Astrocyte (in vitro differentiated cells and primary cell): Measurements from ENCODE around the gene COL26A1. TPM values are rescaled to one million over a fixed set of nuclear protein-coding genes. Genes with fewer than 3 reads are reported as not detected.

ENCODE experiments used
- DNase-seq: peaks from one replicate; pipeline ENCODE4 v3.0.0-alpha.2; 2010; ENCODE audit warnings: low read depth
- FAIRE-seq: peaks from 2 replicates; lab custom pipeline; 2011; peaks lifted over from hg19 to GRCh38; lab: Jason Lieb, UNC
- H2AFZ ChIP-seq: 2 replicates; pipeline ENCODE4 v1.6.0; 2012; ENCODE audit warnings: low read depth, low read length, inconsistent platforms
- H3K27ac ChIP-seq: 2 replicates; pipeline ENCODE4 v1.5.1; 2011; ENCODE audit warnings: low read depth, low read length, inconsistent platforms
- H3K27me3 ChIP-seq: 2 replicates; pipeline ENCODE4 v1.6.0; 2011; ENCODE audit warnings: low read length, inconsistent platforms; ENCODE audit not compliant: insufficient read depth
- H3K36me3 ChIP-seq: 2 replicates; pipeline ENCODE4 v1.5.1; 2011; ENCODE audit warnings: low read length, inconsistent platforms; ENCODE audit not compliant: insufficient read depth
- H3K4me1 ChIP-seq: 2 replicates; pipeline ENCODE4 v1.5.1; 2011; ENCODE audit warnings: low read length, inconsistent platforms; ENCODE audit not compliant: insufficient read depth
- H3K4me2 ChIP-seq: 2 replicates; pipeline ENCODE4 v1.6.0; 2012; ENCODE audit warnings: low read length, inconsistent platforms
- H3K4me3 ChIP-seq: 2 replicates; pipeline ENCODE4 v1.5.1; 2011; ENCODE audit warnings: low read depth, mild to moderate bottlenecking, low read length, inconsistent platforms; ENCODE audit not compliant: insufficient read depth
- H3K79me2 ChIP-seq: 2 replicates; pipeline ENCODE4 v1.6.0; 2012; ENCODE audit warnings: mild to moderate bottlenecking, low read length, inconsistent platforms; ENCODE audit not compliant: insufficient read depth
- H3K9ac ChIP-seq: 2 replicates; pipeline ENCODE4 v1.6.0; 2012; ENCODE audit warnings: mild to moderate bottlenecking, low read length, inconsistent platforms
- H3K9me3 ChIP-seq: 2 replicates; pipeline ENCODE4 v1.5.1; 2012; ENCODE audit warnings: low read depth, mild to moderate bottlenecking, low read length, inconsistent platforms; ENCODE audit not compliant: insufficient read depth
- H4K20me1 ChIP-seq: 2 replicates; pipeline ENCODE4 v1.6.0; 2012; ENCODE audit warnings: low read length, inconsistent platforms; ENCODE audit not compliant: insufficient read depth
- H3K27ac Mint-ChIP-seq: one replicate; pipeline ENCODE4 v1.8.0; 2021; ENCODE audit warnings: mild to moderate bottlenecking, mixed read lengths; ENCODE audit not compliant: unreplicated experiment
- H3K27me3 Mint-ChIP-seq: one replicate; pipeline ENCODE4 v1.8.0; 2021; ENCODE audit warnings: low read depth, mixed read lengths; ENCODE audit not compliant: unreplicated experiment
- H3K36me3 Mint-ChIP-seq: one replicate; pipeline ENCODE4 v1.8.0; 2021; ENCODE audit warnings: low read depth, mixed read lengths; ENCODE audit not compliant: unreplicated experiment
- H3K4me1 Mint-ChIP-seq: one replicate; pipeline ENCODE4 v1.8.0; 2021; ENCODE audit warnings: low read depth, mixed read lengths; ENCODE audit not compliant: unreplicated experiment
- H3K4me3 Mint-ChIP-seq: one replicate; pipeline ENCODE4 v1.8.0; 2021; ENCODE audit warnings: mild to moderate bottlenecking, moderate library complexity, mixed read lengths; ENCODE audit not compliant: unreplicated experiment
- H3K9me3 Mint-ChIP-seq: one replicate; pipeline ENCODE4 v1.8.0; 2021; ENCODE audit warnings: mild to moderate bottlenecking, mixed read lengths; ENCODE audit not compliant: unreplicated experiment
- EZH2 ChIP-seq: IDR thresholded peaks from 2 replicates; pipeline ENCODE4 v1.6.1; 2012; ENCODE audit warnings: mild to moderate bottlenecking, low read length, inconsistent platforms; ENCODE audit not compliant: insufficient read depth
- total RNA-seq: library from RNA; stranded (reverse); gene quantifications from 2 replicates; pipeline ENCODE4 v1.2.1, GENCODE V29; 2021
- TF ChIP-seq, protein P1 (sequence below): IDR thresholded peaks from 2 replicates; pipeline ENCODE4 v1.5.1; 2011; ENCODE audit warnings: low read depth, mild to moderate bottlenecking, inconsistent platforms, low read length, moderate library complexity; ENCODE audit not compliant: insufficient read depth

The COL26A1 gene
- total RNA-seq, 1 donor from 2014 or later = 7.1 TPM

DNA sequence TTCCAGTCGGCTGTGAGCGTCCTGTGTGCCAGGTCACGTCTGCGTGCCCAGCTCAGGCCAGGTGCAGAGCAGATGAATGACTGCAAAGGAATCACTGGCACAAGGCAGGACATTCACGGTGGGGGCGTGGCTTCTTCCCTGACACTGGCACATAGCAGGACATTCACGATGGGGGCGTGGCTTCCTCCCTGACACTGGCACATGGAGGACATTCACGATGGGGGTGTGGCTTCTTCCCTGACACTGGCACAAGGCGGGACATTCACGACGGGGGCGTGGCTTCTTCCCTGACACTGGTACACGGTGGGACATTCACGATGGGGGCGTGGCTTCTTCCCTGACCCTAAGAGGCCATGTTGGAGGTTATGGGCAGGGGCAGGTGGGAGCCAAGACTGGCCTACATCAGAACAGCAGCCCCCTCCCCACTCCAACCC is 202.1 kb downstream of the COL26A1 start:
- peaks cover 11% of the 10 kb centered on the region for H3K9me3 Mint-ChIP-seq
- DNase-seq = no peak
- no peak overlapping the region for H2AFZ ChIP-seq
- FAIRE-seq = no peak
- no peak overlapping the region for H3K4me3 ChIP-seq
- no peaks in the 10 kb centered on the region for H3K36me3 ChIP-seq
- peaks cover 45% of the 10 kb centered on the region for H3K27me3 Mint-ChIP-seq
- H3K4me1 Mint-ChIP-seq = no peaks in the 10 kb centered on the region
- H3K4me3 Mint-ChIP-seq = no peak overlapping the region
- H4K20me1 ChIP-seq = no peaks in the 10 kb centered on the region
- no peak overlapping the region for H3K9ac ChIP-seq
- H3K4me2 ChIP-seq = no peak overlapping the region
- no peaks in the 10 kb centered on the region for H3K79me2 ChIP-seq
- H3K27me3 ChIP-seq = peaks cover 27% of the 10 kb centered on the region
- H3K9me3 ChIP-seq = peaks cover 4% of the 10 kb centered on the region
- no peak overlapping the region for H3K27ac ChIP-seq
- H3K36me3 Mint-ChIP-seq = no peaks in the 10 kb centered on the region
- TF ChIP-seq, protein P1, sequence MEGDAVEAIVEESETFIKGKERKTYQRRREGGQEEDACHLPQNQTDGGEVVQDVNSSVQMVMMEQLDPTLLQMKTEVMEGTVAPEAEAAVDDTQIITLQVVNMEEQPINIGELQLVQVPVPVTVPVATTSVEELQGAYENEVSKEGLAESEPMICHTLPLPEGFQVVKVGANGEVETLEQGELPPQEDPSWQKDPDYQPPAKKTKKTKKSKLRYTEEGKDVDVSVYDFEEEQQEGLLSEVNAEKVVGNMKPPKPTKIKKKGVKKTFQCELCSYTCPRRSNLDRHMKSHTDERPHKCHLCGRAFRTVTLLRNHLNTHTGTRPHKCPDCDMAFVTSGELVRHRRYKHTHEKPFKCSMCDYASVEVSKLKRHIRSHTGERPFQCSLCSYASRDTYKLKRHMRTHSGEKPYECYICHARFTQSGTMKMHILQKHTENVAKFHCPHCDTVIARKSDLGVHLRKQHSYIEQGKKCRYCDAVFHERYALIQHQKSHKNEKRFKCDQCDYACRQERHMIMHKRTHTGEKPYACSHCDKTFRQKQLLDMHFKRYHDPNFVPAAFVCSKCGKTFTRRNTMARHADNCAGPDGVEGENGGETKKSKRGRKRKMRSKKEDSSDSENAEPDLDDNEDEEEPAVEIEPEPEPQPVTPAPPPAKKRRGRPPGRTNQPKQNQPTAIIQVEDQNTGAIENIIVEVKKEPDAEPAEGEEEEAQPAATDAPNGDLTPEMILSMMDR = no peak
- TF ChIP-seq EZH2 = no peak
- H3K27ac Mint-ChIP-seq = no peak overlapping the region
- H3K4me1 ChIP-seq = no peaks in the 10 kb centered on the region

DNA sequence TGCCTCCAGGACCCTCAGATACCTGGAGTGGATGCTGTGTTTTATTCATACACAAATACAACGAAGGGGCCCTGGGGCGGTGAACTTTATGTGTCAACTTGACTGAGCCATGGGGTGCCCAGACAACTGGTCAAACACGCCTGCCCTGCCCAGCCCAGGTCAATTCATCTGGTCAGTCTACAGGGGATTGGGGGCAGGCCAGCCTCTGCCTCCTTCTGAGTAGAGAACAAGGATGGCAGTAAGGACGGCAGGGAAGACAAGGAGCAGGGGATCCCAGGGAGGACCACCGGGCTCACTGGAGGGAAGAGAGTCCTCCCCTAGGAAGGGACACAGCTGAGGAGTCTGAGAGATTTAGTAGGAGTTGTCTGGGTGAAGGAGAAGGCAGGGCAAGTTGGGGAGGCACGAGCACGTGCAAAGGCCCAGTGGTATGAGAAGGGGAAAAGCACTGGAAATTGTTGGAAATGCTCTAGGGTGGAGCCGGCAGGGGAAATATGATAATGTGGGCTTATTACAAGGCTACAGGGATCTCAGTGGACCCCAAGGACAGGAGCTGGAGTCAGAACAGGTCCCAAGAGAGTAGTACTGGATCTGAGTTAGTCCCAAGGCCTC is 203.0 kb downstream of the COL26A1 start:
- Mint-ChIP-seq H3K27me3 (peaks cover 35% of the 10 kb centered on the region), H3K4me3 (no peak overlapping the region), H3K36me3 (no peaks in the 10 kb centered on the region), H3K27ac (no peak overlapping the region), H3K4me1 (no peaks in the 10 kb centered on the region), H3K9me3 (peaks cover 12% of the 10 kb centered on the region)
- no peak overlapping the region for H3K4me3 ChIP-seq
- DNase-seq (no peak), FAIRE-seq (no peak)
- H2AFZ ChIP-seq = no peak overlapping the region
- H3K27me3 ChIP-seq = peaks cover 25% of the 10 kb centered on the region
- H4K20me1 ChIP-seq = no peaks in the 10 kb centered on the region
- no peak overlapping the region for H3K9ac ChIP-seq
- H3K36me3 ChIP-seq = no peaks in the 10 kb centered on the region
- H3K27ac ChIP-seq = no peak overlapping the region
- H3K4me1 ChIP-seq = no peaks in the 10 kb centered on the region
- peaks cover 4% of the 10 kb centered on the region for H3K9me3 ChIP-seq
- no peak for TF ChIP-seq EZH2
- TF ChIP-seq, protein P1 = no peak
- H3K4me2 ChIP-seq = no peak overlapping the region
- no peaks in the 10 kb centered on the region for H3K79me2 ChIP-seq

DNA sequence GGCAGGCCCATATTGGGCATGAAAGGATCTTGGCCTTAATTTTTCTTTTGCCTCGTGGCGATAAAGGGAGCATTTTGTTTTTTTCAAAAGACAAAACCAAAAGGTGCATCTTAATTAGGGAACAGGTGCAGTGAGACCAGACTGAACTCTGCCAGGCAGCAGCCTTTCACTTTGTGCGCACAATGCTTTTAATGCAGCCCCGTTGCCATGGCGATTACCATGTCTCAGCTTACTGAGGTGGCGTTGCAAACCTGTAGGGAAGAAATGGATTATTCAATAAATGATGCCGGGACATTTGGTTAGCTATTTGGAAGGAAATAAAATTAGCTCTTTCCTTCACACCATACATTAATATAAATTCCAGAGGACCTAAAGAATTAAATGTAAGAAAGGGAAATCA is 204.6 kb downstream of the COL26A1 start:
- no peak overlapping the region for H2AFZ ChIP-seq
- FAIRE-seq = no peak
- peaks cover 28% of the 10 kb centered on the region for H3K27me3 Mint-ChIP-seq

More for the DNA sequence above, 204.6 kb downstream of the COL26A1 start:
- H3K4me3 Mint-ChIP-seq = no peak overlapping the region
- H3K9ac ChIP-seq = no peak overlapping the region
- H3K27ac ChIP-seq = no peak overlapping the region
- H3K4me1 ChIP-seq = no peaks in the 10 kb centered on the region
- H3K79me2 ChIP-seq = no peaks in the 10 kb centered on the region
- no peaks in the 10 kb centered on the region for H3K36me3 ChIP-seq
- DNase-seq = no peak
- H3K36me3 Mint-ChIP-seq = no peaks in the 10 kb centered on the region
- no peaks in the 10 kb centered on the region for H4K20me1 ChIP-seq
- TF ChIP-seq, protein P1 = no peak
- TF ChIP-seq EZH2 = no peak
- no peaks in the 10 kb centered on the region for H3K4me1 Mint-ChIP-seq
- H3K4me2 ChIP-seq = no peak overlapping the region
- H3K27ac Mint-ChIP-seq = no peak overlapping the region
- peaks cover 18% of the 10 kb centered on the region for H3K27me3 ChIP-seq
- H3K9me3 ChIP-seq = peaks cover 4% of the 10 kb centered on the region
- peaks cover 19% of the 10 kb centered on the region for H3K9me3 Mint-ChIP-seq
- no peak overlapping the region for H3K4me3 ChIP-seq
